Osteoblast (primary cell): Measurements from ENCODE around the gene OSBP. TPM values are rescaled to one million over a fixed set of nuclear protein-coding genes. Genes with fewer than 3 reads are reported as not detected.
"Not testable (repeated sequence)": the region's sequence is repeated elsewhere in the genome, so short reads cannot be mapped to it uniquely, and the experiment has no call there.

Source experiments
- DNase-seq: peaks from one replicate; pipeline ENCODE4 v3.0.0; 2011; ENCODE audit warnings: low spot score, mixed read lengths; ENCODE audit not compliant: insufficient read length; ENCODE audit errors: missing footprints
- H2AFZ ChIP-seq: 2 replicates; pipeline ENCODE4 v1.6.0; 2011; ENCODE audit warnings: mild to moderate bottlenecking, low read length
- H3K27ac ChIP-seq: 2 replicates; pipeline ENCODE4 v1.5.1; 2011; ENCODE audit warnings: mild to moderate bottlenecking, low read depth, low read length, moderate library complexity
- H3K27me3 ChIP-seq: 2 replicates; pipeline ENCODE4 v1.6.0; 2012; ENCODE audit warnings: mild to moderate bottlenecking, control low read depth, inconsistent platforms, low read length, moderate library complexity; ENCODE audit not compliant: insufficient read depth
- H3K36me3 ChIP-seq: 2 replicates; pipeline ENCODE4 v1.5.1; 2011; ENCODE audit warnings: mild to moderate bottlenecking, low read length, control low read depth, moderate library complexity; ENCODE audit not compliant: insufficient read depth
- H3K4me1 ChIP-seq: 2 replicates; pipeline ENCODE4 v1.5.1; 2011; ENCODE audit warnings: mild to moderate bottlenecking, low read length, control low read depth, moderate library complexity; ENCODE audit not compliant: insufficient read depth
- H3K4me2 ChIP-seq: 2 replicates; pipeline ENCODE4 v1.6.0; 2011; ENCODE audit warnings: mild to moderate bottlenecking, low read length; ENCODE audit not compliant: insufficient read depth
- H3K4me3 ChIP-seq: fragments of 200-600 bp; sonication (generic); 3 replicates; pipeline ENCODE4 v1.5.1; 2012; ENCODE audit warnings: mild to moderate bottlenecking, low read length, inconsistent platforms; ENCODE audit not compliant: insufficient read depth
- H3K79me2 ChIP-seq: 2 replicates; pipeline ENCODE4 v1.6.0; 2012; ENCODE audit warnings: mild to moderate bottlenecking, low read length, control low read depth, inconsistent platforms; ENCODE audit not compliant: insufficient read depth
- H3K9me3 ChIP-seq: 2 replicates; pipeline ENCODE4 v1.5.1; 2011; ENCODE audit warnings: low read depth, low read length, control low read depth
- H4K20me1 ChIP-seq: 2 replicates; pipeline ENCODE4 v1.6.0; 2012; ENCODE audit warnings: mild to moderate bottlenecking, low read length, control low read depth; ENCODE audit not compliant: insufficient read depth
- total RNA-seq: library from RNA; depleted of rRNA; stranded (reverse); fragments of >200 nt; gene quantifications from 2 replicates; pipeline ENCODE4 v1.2.3, GENCODE V29; 2012
- TF ChIP-seq, protein P1 (sequence below): IDR thresholded peaks from 2 replicates; pipeline ENCODE4 v1.5.1; 2011; ENCODE audit warnings: mild to moderate bottlenecking, low read depth, low read length, moderate library complexity; ENCODE audit errors: extremely low read depth

The OSBP gene
- total RNA-seq, 1 donor, result 35.1 TPM

- Histone ChIP-seq H4K20me1 (no peaks in the 10 kb centered on the region), H3K9me3 (no peaks in the 10 kb centered on the region), H3K4me1 (peaks cover 22% of the 10 kb centered on the region), H3K36me3 (no peaks in the 10 kb centered on the region), H2AFZ (no peak overlapping the region), H3K4me3 (no peak overlapping the region), H3K27ac (no peak overlapping the region), H3K27me3 (no peaks in the 10 kb centered on the region), H3K4me2 (no peak overlapping the region), H3K79me2 (no peaks in the 10 kb centered on the region)
- TF ChIP-seq, protein P1, sequence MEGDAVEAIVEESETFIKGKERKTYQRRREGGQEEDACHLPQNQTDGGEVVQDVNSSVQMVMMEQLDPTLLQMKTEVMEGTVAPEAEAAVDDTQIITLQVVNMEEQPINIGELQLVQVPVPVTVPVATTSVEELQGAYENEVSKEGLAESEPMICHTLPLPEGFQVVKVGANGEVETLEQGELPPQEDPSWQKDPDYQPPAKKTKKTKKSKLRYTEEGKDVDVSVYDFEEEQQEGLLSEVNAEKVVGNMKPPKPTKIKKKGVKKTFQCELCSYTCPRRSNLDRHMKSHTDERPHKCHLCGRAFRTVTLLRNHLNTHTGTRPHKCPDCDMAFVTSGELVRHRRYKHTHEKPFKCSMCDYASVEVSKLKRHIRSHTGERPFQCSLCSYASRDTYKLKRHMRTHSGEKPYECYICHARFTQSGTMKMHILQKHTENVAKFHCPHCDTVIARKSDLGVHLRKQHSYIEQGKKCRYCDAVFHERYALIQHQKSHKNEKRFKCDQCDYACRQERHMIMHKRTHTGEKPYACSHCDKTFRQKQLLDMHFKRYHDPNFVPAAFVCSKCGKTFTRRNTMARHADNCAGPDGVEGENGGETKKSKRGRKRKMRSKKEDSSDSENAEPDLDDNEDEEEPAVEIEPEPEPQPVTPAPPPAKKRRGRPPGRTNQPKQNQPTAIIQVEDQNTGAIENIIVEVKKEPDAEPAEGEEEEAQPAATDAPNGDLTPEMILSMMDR, result no peak
- no peak for DNase-seq
These were observed 67.3 kb downstream of the OSBP start for GRCh38 chr11:59548309-59548656.

- peaks cover 22% of the 10 kb centered on the region for H3K4me1 ChIP-seq
- H3K9me3 ChIP-seq, H2AFZ ChIP-seq, DNase-seq, H4K20me1 ChIP-seq, H3K27me3 ChIP-seq, H3K27ac ChIP-seq, H3K4me2 ChIP-seq, H3K79me2 ChIP-seq, H3K4me3 ChIP-seq, H3K36me3 ChIP-seq: not testable (repeated sequence)
These were observed 67.8 kb downstream of the OSBP start for GRCh38 chr11:59547605-59548308.

DNA sequence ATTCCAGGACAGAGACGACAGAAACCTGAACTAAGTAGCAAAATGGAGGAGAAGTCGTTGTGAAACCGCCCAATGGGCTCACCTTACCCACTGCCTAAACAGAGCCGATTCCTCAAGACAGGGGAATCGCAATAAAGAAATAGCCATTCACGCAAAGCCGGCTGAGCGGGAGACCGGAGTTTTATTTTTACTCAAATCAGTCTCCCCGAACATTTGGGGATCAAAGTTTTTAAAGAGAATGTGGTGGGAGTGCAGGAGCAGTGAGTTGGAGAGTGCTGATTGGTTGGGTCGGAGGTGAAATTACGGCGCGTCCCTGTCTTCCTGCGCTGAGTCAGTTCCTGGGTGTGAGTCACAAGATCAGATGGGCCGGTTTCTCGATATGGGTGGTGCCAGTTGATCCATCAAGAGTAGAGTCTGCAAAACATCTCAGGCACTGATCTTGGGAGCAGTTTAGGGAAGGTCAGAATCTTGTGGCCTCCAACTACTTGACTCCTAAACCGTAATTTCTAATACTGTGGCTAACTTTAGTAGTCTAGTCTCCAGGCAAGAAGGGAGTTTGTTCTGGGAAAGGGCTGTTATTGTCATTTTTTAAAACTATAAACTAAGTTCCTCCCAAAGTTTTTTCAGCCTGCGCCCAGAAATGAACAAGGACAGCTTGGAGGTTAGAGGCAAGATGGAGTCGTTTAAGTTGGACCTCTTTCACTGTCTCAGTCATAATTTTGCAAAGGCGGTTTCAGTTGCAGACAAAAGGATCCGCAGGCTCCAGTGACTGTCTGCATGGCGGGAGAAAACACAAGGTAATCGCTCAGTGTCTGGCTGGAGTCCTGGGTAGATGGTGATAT is 70.2 kb downstream of the OSBP start:
- H3K4me3 ChIP-seq, result no peak overlapping the region
- peak overlapping the region; percentile 89 for H2AFZ ChIP-seq
- TF ChIP-seq, protein P1, result no peak
- no peaks in the 10 kb centered on the region for H3K27me3 ChIP-seq
- H3K9me3 ChIP-seq, result no peaks in the 10 kb centered on the region
- peak overlapping the region; percentile 67 for H3K27ac ChIP-seq
- no peaks in the 10 kb centered on the region for H4K20me1 ChIP-seq
- peaks cover 22% of the 10 kb centered on the region for H3K4me1 ChIP-seq
- H3K79me2 ChIP-seq, result no peaks in the 10 kb centered on the region
- peak overlapping the region; percentile 51 for H3K4me2 ChIP-seq
- DNase-seq, result no peak
- no peaks in the 10 kb centered on the region for H3K36me3 ChIP-seq

- Histone ChIP-seq H3K27ac (peak overlapping the region; percentile 67), H3K9me3 (no peaks in the 10 kb centered on the region), H3K36me3 (no peaks in the 10 kb centered on the region), H3K27me3 (no peaks in the 10 kb centered on the region), H3K4me3 (no peak overlapping the region), H3K4me1 (peaks cover 22% of the 10 kb centered on the region), H4K20me1 (no peaks in the 10 kb centered on the region), H3K4me2 (peak overlapping the region; percentile 51), H3K79me2 (no peaks in the 10 kb centered on the region), H2AFZ (peak overlapping the region; percentile 89)
- TF ChIP-seq, protein P1, result no peak
- DNase-seq, result no peak
These were observed 70.8 kb downstream of the OSBP start for GRCh38 chr11:59544869-59545178.

DNA sequence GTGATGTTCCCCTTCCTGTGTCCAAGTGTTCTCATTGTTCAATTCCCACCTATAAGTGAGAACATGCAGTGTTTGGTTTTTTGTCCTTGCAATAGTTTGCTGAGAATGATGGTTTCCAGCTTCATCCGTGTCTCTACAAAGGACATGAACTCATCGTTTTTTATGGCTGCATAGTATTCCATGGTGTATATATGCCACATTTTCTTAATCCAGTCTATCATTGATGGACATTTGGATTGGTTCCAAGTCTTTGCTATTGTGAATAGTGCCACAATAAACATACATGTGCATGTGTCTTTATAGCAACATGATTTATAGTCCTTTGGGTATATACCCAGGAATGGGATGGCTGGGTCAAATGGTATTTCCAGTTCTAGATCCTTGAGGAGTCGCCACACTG is 71.9 kb downstream of the OSBP start:
- H3K79me2 ChIP-seq, result not testable (repeated sequence)

More for the DNA sequence above, 71.9 kb downstream of the OSBP start:
- H3K27me3 ChIP-seq, H3K27ac ChIP-seq, H2AFZ ChIP-seq, H3K4me2 ChIP-seq, H3K36me3 ChIP-seq, H3K9me3 ChIP-seq, H3K4me3 ChIP-seq, DNase-seq, H4K20me1 ChIP-seq: not testable (repeated sequence)
- H3K4me1 ChIP-seq, result peaks cover 12% of the 10 kb centered on the region
